Body of pancreas (tissue), 4 donors: ENCODE results near the gene TRAF1. TPM values are rescaled to one million over a fixed set of nuclear protein-coding genes. Genes with fewer than 3 reads are reported as not detected.

Source experiments
- ATAC-seq: fragments of 150-250 bp; one replicate; pipeline ENCODE4 v1.9.1; 2016
- DNase-seq, 4 donors: peaks; one replicate each; pipeline ENCODE4 v3.0.0-alpha.2; 2019
- H3K27ac ChIP-seq, 4 donors: fragments of 200-600 bp; sonication (generic); 1 replicate in 3 of 4; 2 replicates in 1 of 4; pipeline versions ENCODE4 v1.5.1 to v1.6.1; 2016 to 2019; ENCODE audit warnings: mild to moderate bottlenecking in 1 of 4, mixed read lengths in 1 of 4, moderate library complexity in 1 of 4
- H3K27me3 ChIP-seq, 2 donors: fragments of 200-600 bp; sonication (generic); one replicate each; pipeline ENCODE4 v1.6.0; 2016; ENCODE audit warnings: mild to moderate bottlenecking in 1 of 2
- H3K36me3 ChIP-seq, 2 donors: fragments of 200-600 bp; sonication (generic); replicated peaks in 1 of 2; 2 replicates each; pipeline ENCODE4 v1.5.1; 2016; ENCODE audit warnings: low read depth in 2 of 2; ENCODE audit not compliant: insufficient read depth in 1 of 2
- H3K4me1 ChIP-seq: fragments of 200-600 bp; sonication (generic); one replicate; pipeline ENCODE4 v1.6.0; 2016
- H3K4me3 ChIP-seq, 2 donors: fragments of 200-600 bp; sonication (generic); 1 replicate in 1 of 2; 2 replicates in 1 of 2; pipeline ENCODE4 v1.5.1; 2016 to 2019
- H3K9me3 ChIP-seq, 3 donors: fragments of 200-600 bp; sonication (generic); 1 replicate in 2 of 3; 2 replicates in 1 of 3; pipeline ENCODE4 v1.5.1; 2016
- CTCF ChIP-seq, 7 experiments: fragments of 450-650 bp in 4 of 7; fragments of 200-600 bp in 3 of 7; sonication (generic) in 3 of 7; IDR thresholded peaks; one replicate each; pipeline ENCODE4 v1.5.1; 2016 to 2019; ENCODE audit warnings: antibody characterized with exemption in 7 of 7
- POLR2A ChIP-seq, 3 donors: fragments of 450-650 bp; IDR thresholded peaks; one replicate each; pipeline ENCODE4 v1.6.1; 2016; ENCODE audit warnings: antibody characterized with exemption in 3 of 3, mild to moderate bottlenecking in 2 of 3
- WGBS, 2 donors: methylation state at CpG; one replicate each; pipeline ENCODE4 v1.1.5; 2017; 5-methylcytosine and 5-hydroxymethylcytosine counted together
- intact Hi-C: fragments of 100-400 bp; cut with DNase I; formaldehyde crosslinking; loops from one replicate; pipeline ENCODE4 v1.15.1; 2023
- total RNA-seq, 2 donors: library from RNA; depleted of rRNA; stranded (reverse); fragments of >200 nt; gene quantifications; one replicate each; pipeline ENCODE4 v1.1.0, GENCODE V29; 2016

Gene TRAF1
- total RNA-seq, 2 donors from 2014 or later = 4.4 to 8.2 TPM

GRCh38 chr9:120890320-120891244, 36.0 kb downstream of the TRAF1 start:
- no peak overlapping the region for H3K27ac ChIP-seq

DNA sequence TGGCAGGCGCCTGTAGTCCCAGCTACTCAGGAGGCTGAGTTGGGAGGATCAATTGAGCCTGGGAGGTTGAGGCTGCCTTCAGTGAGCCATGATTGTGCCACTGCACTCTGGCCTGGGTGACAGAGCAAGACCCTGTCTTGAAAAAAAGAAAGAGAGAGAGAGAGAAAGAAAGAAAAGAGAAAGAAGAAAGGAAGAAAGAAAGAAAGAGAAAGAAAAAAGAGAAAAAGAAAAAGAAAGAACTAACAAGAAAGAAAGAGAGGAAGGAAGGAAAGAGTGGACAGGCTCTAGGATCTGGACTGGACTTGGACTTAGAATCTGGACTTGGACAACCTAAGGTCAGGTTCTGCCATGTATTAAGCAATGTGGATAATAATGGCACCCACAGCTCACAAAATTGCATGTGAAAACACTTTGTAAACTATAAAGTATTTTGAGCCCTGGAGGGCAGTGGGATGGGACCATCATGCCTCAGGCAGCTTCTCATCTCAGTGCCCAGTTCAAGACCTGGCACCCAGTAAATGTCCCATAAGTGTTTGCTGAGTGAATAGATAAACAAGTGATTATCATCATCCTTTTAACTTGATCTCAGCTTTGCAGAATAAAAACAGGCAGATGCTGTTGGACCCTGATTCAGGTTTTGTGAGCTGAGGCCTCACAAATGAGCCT, 36.9 kb downstream of the TRAF1 start:
- ATAC-seq (no peak), DNase-seq (no peak)
- H3K27me3 ChIP-seq = no peaks in the 10 kb centered on the region
- H3K36me3 ChIP-seq = no peaks in the 10 kb centered on the region
- intact Hi-C loops = no loop called here
- WGBS, 2 donors = 100% methylated on average over 1 of the region's 1 CpG
- H3K4me3 ChIP-seq = no peak overlapping the region
- peaks cover 6% of the 10 kb centered on the region for H3K4me1 ChIP-seq
- H3K9me3 ChIP-seq = no peaks in the 10 kb centered on the region
- H3K27ac ChIP-seq = no peak overlapping the region
- TF ChIP-seq CTCF (IDR thresholded peaks at IDR 0.05) (no peak), POLR2A (IDR thresholded peaks at IDR 0.05) (no peak)

More at GRCh38 chr9:120890320-120891244, 36.0 kb downstream of the TRAF1 start:
- TF ChIP-seq CTCF (IDR thresholded peaks at IDR 0.05) (no peak), POLR2A (IDR thresholded peaks at IDR 0.05) (no peak)
- Histone ChIP-seq H3K27me3 (no peaks in the 10 kb centered on the region), H3K36me3 (no peaks in the 10 kb centered on the region), H3K9me3 (no peaks in the 10 kb centered on the region), H3K4me3 (no peak overlapping the region), H3K4me1 (peaks cover 9% of the 10 kb centered on the region)
- ATAC-seq = no peak
- intact Hi-C loops = no loop called here
- no peak for DNase-seq
- 69 to 84% methylated on average over 14 of the region's 14 CpGs for WGBS, 2 donors

DNA sequence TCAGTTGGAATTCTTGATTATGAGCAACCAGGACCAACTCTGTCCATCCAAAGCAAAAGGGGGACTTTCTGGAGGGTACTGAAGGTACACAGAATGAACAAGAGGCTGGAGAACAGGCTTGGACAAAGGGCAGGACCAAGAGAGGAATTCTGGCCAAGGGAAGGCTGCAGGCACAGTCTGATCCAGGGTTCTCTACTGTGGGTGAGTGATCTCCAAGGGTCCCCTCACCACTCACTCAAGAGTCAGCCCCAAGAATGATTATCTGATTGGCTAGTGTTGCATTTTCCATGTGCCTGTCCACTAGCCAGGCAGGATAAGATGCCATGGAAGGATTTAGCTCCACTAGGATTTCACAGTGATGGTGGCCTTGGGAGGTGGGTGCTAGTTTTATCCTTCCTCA, 38.0 kb downstream of the TRAF1 start:
- TF ChIP-seq CTCF (IDR thresholded peaks at IDR 0.05) (no peak), POLR2A (IDR thresholded peaks at IDR 0.05) (no peak)

DNA sequence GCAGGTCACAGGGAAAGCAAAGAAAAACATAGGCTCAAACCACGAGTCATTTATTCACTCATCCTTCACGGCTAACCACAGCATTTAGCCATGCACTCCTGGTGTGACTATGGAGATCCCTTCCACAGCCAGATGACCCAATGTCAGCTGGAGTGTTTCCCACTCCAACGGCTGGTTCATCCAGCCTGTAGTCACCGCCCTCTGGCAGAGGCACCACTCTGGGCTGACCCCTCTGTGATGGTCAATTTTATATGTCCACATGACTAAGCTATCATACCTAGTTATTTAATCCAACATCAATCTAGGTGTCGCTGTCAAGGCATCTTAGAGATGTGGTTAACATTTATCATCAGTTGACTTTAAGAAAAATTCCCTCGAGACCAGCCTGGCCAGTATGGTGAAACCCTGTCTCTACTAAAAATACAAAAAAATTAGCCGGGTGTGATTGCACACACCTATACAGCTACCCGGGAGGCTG, 40.1 kb downstream of the TRAF1 start:
- Histone ChIP-seq H3K36me3 (no peaks in the 10 kb centered on the region), H3K27ac (no peak overlapping the region)
- ATAC-seq = no peak

More for the DNA sequence above, 38.0 kb downstream of the TRAF1 start:
- DNase-seq (no peak), ATAC-seq (no peak)
- Histone ChIP-seq H3K9me3 (no peaks in the 10 kb centered on the region), H3K27ac (no peak overlapping the region), H3K4me1 (no peaks in the 10 kb centered on the region), H3K27me3 (no peaks in the 10 kb centered on the region), H3K4me3 (no peak overlapping the region), H3K36me3 (no peaks in the 10 kb centered on the region)
- intact Hi-C loops = no loop called here

DNA sequence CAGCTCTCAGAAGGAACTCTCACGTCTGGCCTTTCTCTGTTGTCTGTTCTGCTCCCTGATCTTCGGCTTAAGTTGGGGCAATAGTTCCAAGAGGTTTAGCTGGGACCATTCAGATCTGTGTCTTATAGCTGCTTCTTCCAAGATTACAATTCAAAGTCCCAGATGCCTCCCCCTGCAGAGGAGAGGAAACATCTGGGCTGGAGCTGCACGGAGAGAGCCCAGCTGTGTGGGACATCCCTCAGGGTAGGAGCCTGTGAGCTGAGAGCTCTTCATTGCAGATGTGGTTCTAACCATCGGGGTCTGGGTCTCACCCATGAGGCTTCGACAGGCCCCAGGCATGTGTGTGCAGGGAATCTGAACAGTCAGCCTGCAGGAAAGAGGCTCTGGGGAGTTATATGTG, 40.6 kb downstream of the TRAF1 start:
- DNase-seq = no peak
- 56 to 82% methylated on average over 5 of the region's 5 CpGs for WGBS, 2 donors

More for the DNA sequence above, 40.1 kb downstream of the TRAF1 start:
- Histone ChIP-seq H3K27me3 (no peaks in the 10 kb centered on the region), H3K4me1 (no peaks in the 10 kb centered on the region), H3K4me3 (no peak overlapping the region), H3K9me3 (no peaks in the 10 kb centered on the region)
- TF ChIP-seq POLR2A (IDR thresholded peaks at IDR 0.05) = no peak
- intact Hi-C loops = no loop called here
- no peak for DNase-seq
- 68 to 74% methylated on average over 8 of the region's 8 CpGs for WGBS, 2 donors

More for the DNA sequence above, 40.6 kb downstream of the TRAF1 start:
- ATAC-seq = no peak
- Histone ChIP-seq H3K9me3 (no peaks in the 10 kb centered on the region), H3K4me1 (no peaks in the 10 kb centered on the region), H3K27ac (no peak overlapping the region), H3K36me3 (no peaks in the 10 kb centered on the region), H3K27me3 (no peaks in the 10 kb centered on the region), H3K4me3 (no peak overlapping the region)
- intact Hi-C loops = no loop called here
- TF ChIP-seq POLR2A (IDR thresholded peaks at IDR 0.05) (no peak), CTCF (IDR thresholded peaks at IDR 0.05) (no peak)
